A549 (cell line): Measurements from ENCODE around the gene LMX1B.

Source experiments
- BHLHE40 ChIP-seq: IDR thresholded peaks from 2 replicates; pipeline ENCODE4 v1.6.1; 2012; ENCODE audit warnings: low read depth, low read length, inconsistent platforms
- CHD2 ChIP-seq: fragments of 150-350 bp; IDR thresholded peaks from 2 replicates; pipeline ENCODE4 v1.6.1; 2014; ENCODE audit warnings: low read length; ENCODE audit not compliant: partially characterized antibody
- CTCF ChIP-seq: fragments of >200 bp; sonication (Bioruptor Twin); formaldehyde crosslinking; IDR thresholded peaks from 3 replicates; pipeline ENCODE4 v1.5.1; 2016
- EP300 ChIP-seq, 2 experiments: fragments of >200 bp; sonication (Bioruptor Twin); formaldehyde crosslinking; IDR thresholded peaks; 2 replicates in 1 of 2; 3 replicates in 1 of 2; pipeline ENCODE4 v1.6.1; 2016 to 2017
- FOSL2 ChIP-seq, 2 experiments: fragments of 450-650 bp in 1 of 2; fragments of >200 bp in 1 of 2; sonication (Bioruptor Twin) in 1 of 2; formaldehyde crosslinking; IDR thresholded peaks; 2 replicates each; pipeline versions ENCODE4 v1.5.0 to v1.6.1; 2016 to 2020; ENCODE audit warnings: mild to moderate bottlenecking in 1 of 2, moderate library complexity in 1 of 2
- JUNB ChIP-seq: fragments of >200 bp; sonication (Bioruptor Twin); formaldehyde crosslinking; IDR thresholded peaks from 2 replicates; pipeline ENCODE4 v1.6.1; 2016
- MYC ChIP-seq: IDR thresholded peaks from 2 replicates; pipeline ENCODE4 v1.6.1; 2012; ENCODE audit warnings: mild to moderate bottlenecking, inconsistent platforms, low read length, improper control_type of control experiment, borderline replicate concordance
- RCOR1 ChIP-seq: fragments of 150-350 bp; IDR thresholded peaks from 2 replicates; pipeline ENCODE4 v1.6.1; 2014; ENCODE audit warnings: antibody characterized with exemption, low read length, low read depth
- REST ChIP-seq: fragments of 200-600 bp; sonication (generic); IDR thresholded peaks from 2 replicates; pipeline ENCODE4 v1.6.1; 2016; ENCODE audit warnings: antibody characterized with exemption, mild to moderate bottlenecking, moderate library complexity
- SMC3 ChIP-seq: fragments of >200 bp; sonication (Bioruptor Twin); formaldehyde crosslinking; IDR thresholded peaks from 3 replicates; pipeline ENCODE4 v1.6.1; 2018; ENCODE audit warnings: inconsistent platforms
- USF2 ChIP-seq: fragments of 450-650 bp; IDR thresholded peaks from 2 replicates; pipeline ENCODE4 v1.6.1; 2014; ENCODE audit warnings: antibody characterized with exemption
- TF ChIP-seq, protein P1 (sequence below): IDR thresholded peaks from 2 replicates; pipeline ENCODE4 v1.6.1; 2012
- TF ChIP-seq, protein P2 (sequence below): fragments of 150-350 bp; IDR thresholded peaks from 2 replicates; pipeline ENCODE4 v1.6.1; 2014; ENCODE audit warnings: low read depth, mild to moderate bottlenecking, low read length
- TF ChIP-seq, protein P3 (sequence below): IDR thresholded peaks from 2 replicates; pipeline ENCODE4 v1.6.1; 2012

- no peak for TF ChIP-seq CTCF
- TF ChIP-seq FOSL2 (IDR thresholded peaks at IDR 0.05): no peak
- no peak for TF ChIP-seq FOSL2 (CRISPR knock-in tag; IDR thresholded peaks at IDR 0.05)
- TF ChIP-seq, protein P1, sequence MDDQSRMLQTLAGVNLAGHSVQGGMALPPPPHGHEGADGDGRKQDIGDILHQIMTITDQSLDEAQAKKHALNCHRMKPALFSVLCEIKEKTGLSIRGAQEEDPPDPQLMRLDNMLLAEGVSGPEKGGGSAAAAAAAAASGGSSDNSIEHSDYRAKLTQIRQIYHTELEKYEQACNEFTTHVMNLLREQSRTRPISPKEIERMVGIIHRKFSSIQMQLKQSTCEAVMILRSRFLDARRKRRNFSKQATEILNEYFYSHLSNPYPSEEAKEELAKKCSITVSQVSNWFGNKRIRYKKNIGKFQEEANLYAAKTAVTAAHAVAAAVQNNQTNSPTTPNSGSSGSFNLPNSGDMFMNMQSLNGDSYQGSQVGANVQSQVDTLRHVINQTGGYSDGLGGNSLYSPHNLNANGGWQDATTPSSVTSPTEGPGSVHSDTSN: no peak
- no peak for TF ChIP-seq JUNB
- TF ChIP-seq BHLHE40: no peak
- TF ChIP-seq RCOR1: no peak
- TF ChIP-seq CHD2: no peak
- TF ChIP-seq REST: no peak
- no peak for TF ChIP-seq MYC
- TF ChIP-seq, protein P2, sequence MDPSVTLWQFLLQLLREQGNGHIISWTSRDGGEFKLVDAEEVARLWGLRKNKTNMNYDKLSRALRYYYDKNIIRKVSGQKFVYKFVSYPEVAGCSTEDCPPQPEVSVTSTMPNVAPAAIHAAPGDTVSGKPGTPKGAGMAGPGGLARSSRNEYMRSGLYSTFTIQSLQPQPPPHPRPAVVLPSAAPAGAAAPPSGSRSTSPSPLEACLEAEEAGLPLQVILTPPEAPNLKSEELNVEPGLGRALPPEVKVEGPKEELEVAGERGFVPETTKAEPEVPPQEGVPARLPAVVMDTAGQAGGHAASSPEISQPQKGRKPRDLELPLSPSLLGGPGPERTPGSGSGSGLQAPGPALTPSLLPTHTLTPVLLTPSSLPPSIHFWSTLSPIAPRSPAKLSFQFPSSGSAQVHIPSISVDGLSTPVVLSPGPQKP: no peak
- TF ChIP-seq SMC3: no peak
- no peak for TF ChIP-seq EP300 (IDR thresholded peaks at IDR 0.05)
- TF ChIP-seq USF2: no peak
- TF ChIP-seq, protein P3, sequence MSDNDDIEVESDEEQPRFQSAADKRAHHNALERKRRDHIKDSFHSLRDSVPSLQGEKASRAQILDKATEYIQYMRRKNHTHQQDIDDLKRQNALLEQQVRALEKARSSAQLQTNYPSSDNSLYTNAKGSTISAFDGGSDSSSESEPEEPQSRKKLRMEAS: no peak
These were observed 132.1 kb downstream of the LMX1B start for GRCh38 chr9:126745574-126746411.
